ENCODE results near the gene TBC1D8B.

- TF ChIP-seq CTCF (IDR thresholded peaks at IDR 0.05) (no peak), POLR2A (IDR thresholded peaks at IDR 0.05) (no peak)
Measured at GRCh38 chrX:106889468-106889867, 87.0 kb downstream of the TBC1D8B start.
